Neural progenitor cell (in vitro differentiated cells): ENCODE measurements around the gene EDEM3. TPM values are rescaled to one million over a fixed set of nuclear protein-coding genes. Genes with fewer than 3 reads are reported as not detected.

ENCODE experiments used
- DNase-seq: peaks from one replicate; pipeline ENCODE4 v3.0.0-alpha.2; 2016; ENCODE audit warnings: low spot score
- H2AFZ ChIP-seq: fragments of 200-600 bp; sonication (generic); replicated peaks from 2 replicates; pipeline ENCODE4 v1.6.1; 2016; ENCODE audit warnings: antibody characterized with exemption
- H3F3A ChIP-seq: fragments of 200-600 bp; sonication (generic); 2 replicates; pipeline ENCODE4 v1.6.1; 2016; ENCODE audit warnings: antibody characterized with exemption, low read depth
- H3K27ac ChIP-seq: fragments of 200-600 bp; sonication (generic); 2 replicates; pipeline ENCODE4 v1.5.1; 2016; ENCODE audit warnings: mild to moderate bottlenecking
- H3K27me3 ChIP-seq: fragments of 200-600 bp; sonication (generic); 2 replicates; pipeline ENCODE4 v1.6.1; 2016; ENCODE audit warnings: mild to moderate bottlenecking, moderate library complexity
- H3K36me3 ChIP-seq: fragments of 200-600 bp; sonication (generic); 2 replicates; pipeline ENCODE4 v1.5.1; 2016
- H3K4me1 ChIP-seq: fragments of 200-600 bp; sonication (generic); 2 replicates; pipeline ENCODE4 v1.6.1; 2016; ENCODE audit warnings: mixed run types
- H3K4me2 ChIP-seq: fragments of 200-600 bp; sonication (generic); 2 replicates; pipeline ENCODE4 v1.6.1; 2016
- H3K4me3 ChIP-seq: fragments of 200-600 bp; sonication (generic); 2 replicates; pipeline ENCODE4 v1.5.1; 2016
- H3K79me2 ChIP-seq: fragments of 200-600 bp; sonication (generic); 2 replicates; pipeline ENCODE4 v1.6.1; 2016; ENCODE audit warnings: low read depth
- H3K9ac ChIP-seq: fragments of 200-600 bp; sonication (generic); 2 replicates; pipeline ENCODE4 v1.6.1; 2016
- H3K9me3 ChIP-seq: fragments of 200-600 bp; sonication (generic); 2 replicates; pipeline ENCODE4 v1.5.1; 2016; ENCODE audit warnings: low read depth
- H4K20me1 ChIP-seq: fragments of 200-600 bp; sonication (generic); 2 replicates; pipeline ENCODE4 v1.6.1; 2016; ENCODE audit warnings: low read depth
- H3K27ac Mint-ChIP-seq: 3 replicates; pipeline ENCODE4 v1.8.0; 2021; ENCODE audit warnings: mixed read lengths
- H3K27me3 Mint-ChIP-seq: 2 replicates; pipeline ENCODE4 v1.8.0; 2022; ENCODE audit warnings: low read depth, mild to moderate bottlenecking, inconsistent platforms, moderate library complexity, mixed read lengths; ENCODE audit not compliant: insufficient read depth
- H3K36me3 Mint-ChIP-seq: 3 replicates; pipeline ENCODE4 v1.8.0; 2021; ENCODE audit warnings: mixed read lengths
- H3K4me1 Mint-ChIP-seq: 3 replicates; pipeline ENCODE4 v1.8.0; 2021; ENCODE audit warnings: mixed read lengths
- H3K4me3 Mint-ChIP-seq: 3 replicates; pipeline ENCODE4 v1.8.0; 2021; ENCODE audit warnings: mild to moderate bottlenecking, moderate library complexity, mixed read lengths
- H3K9me3 Mint-ChIP-seq: 3 replicates; pipeline ENCODE4 v1.8.0; 2020; ENCODE audit warnings: mixed read lengths
- EZH2 ChIP-seq: fragments of 200-600 bp; sonication (generic); IDR thresholded peaks from 2 replicates; pipeline ENCODE4 v1.6.1; 2017; ENCODE audit warnings: antibody characterized with exemption, mild to moderate bottlenecking, moderate library complexity
- EZH2phosphoT487 ChIP-seq: fragments of 200-600 bp; sonication (generic); IDR thresholded peaks from 2 replicates; pipeline ENCODE4 v1.6.1; 2017; ENCODE audit warnings: antibody characterized with exemption
- total RNA-seq: library from RNA; depleted of rRNA; stranded (reverse); fragments of >200 nt; gene quantifications from 2 replicates; pipeline ENCODE4 v1.2.3, GENCODE V29; 2015; ENCODE audit warnings: low replicate concordance
- TF ChIP-seq, protein P1 (sequence below): fragments of 200-600 bp; sonication (generic); IDR thresholded peaks from 2 replicates; pipeline ENCODE4 v1.5.1; 2017; ENCODE audit warnings: antibody characterized with exemption, mild to moderate bottlenecking

The EDEM3 gene
- total RNA-seq, 1 donor from 2014 or later, result 32.9 TPM

DNA sequence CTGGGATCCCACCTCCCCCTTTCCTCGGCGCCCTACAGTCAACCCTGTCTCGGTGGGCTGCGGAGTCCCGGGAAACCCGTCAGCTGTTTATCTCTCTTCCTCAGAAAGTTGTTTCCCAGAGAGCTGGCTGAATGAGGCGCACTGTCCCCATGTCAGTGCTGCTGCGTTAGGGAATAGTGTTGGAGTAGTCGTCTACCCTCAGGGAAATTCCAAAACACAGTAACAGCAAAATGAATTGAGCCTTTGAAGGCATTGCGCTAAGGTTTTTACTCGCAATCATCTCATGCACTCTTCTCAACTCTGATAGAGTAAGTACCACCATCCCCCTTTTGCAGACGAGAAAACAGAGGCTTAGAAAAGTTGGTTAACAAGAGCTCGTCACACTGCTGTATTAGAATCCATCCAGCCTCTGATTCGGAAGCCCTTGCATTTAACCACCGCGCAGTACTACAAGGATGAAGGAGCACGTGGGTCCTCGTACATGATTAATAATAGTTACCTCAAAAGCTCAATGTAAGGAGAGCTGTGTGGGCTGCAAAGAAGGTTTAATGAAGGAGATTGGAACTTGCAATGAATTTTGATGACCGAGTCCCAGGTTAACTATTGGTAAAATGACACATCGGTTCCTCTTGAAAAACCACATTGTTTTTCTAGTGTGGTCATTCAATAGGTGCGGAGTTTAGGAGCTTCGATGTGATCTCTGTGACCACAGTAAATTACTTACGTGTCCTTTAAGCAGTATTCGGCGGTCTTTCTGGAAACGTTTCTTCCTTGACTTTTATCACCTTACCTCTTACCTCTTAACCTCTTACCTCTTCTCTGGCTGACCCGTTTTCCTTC, 788 bp upstream of the EDEM3 start:
- H3K27me3 ChIP-seq, result peaks cover 16% of the 10 kb centered on the region
- Mint-ChIP-seq H3K27ac (no peak overlapping the region), H3K27me3 (peaks cover 4% of the 10 kb centered on the region), H3K4me3 (peak overlapping the region; percentile 92), H3K9me3 (no peaks in the 10 kb centered on the region), H3K36me3 (no peaks in the 10 kb centered on the region), H3K4me1 (peaks cover 20% of the 10 kb centered on the region)
- H3K4me3 ChIP-seq, result peak overlapping the region; percentile 82
- H2AFZ ChIP-seq, result peak overlapping the region; percentile 89
- peak; percentile 24 for DNase-seq
- H3K4me1 ChIP-seq, result peaks cover 14% of the 10 kb centered on the region
- TF ChIP-seq EZH2phosphoT487, result peak; percentile 46
- TF ChIP-seq, protein P1, sequence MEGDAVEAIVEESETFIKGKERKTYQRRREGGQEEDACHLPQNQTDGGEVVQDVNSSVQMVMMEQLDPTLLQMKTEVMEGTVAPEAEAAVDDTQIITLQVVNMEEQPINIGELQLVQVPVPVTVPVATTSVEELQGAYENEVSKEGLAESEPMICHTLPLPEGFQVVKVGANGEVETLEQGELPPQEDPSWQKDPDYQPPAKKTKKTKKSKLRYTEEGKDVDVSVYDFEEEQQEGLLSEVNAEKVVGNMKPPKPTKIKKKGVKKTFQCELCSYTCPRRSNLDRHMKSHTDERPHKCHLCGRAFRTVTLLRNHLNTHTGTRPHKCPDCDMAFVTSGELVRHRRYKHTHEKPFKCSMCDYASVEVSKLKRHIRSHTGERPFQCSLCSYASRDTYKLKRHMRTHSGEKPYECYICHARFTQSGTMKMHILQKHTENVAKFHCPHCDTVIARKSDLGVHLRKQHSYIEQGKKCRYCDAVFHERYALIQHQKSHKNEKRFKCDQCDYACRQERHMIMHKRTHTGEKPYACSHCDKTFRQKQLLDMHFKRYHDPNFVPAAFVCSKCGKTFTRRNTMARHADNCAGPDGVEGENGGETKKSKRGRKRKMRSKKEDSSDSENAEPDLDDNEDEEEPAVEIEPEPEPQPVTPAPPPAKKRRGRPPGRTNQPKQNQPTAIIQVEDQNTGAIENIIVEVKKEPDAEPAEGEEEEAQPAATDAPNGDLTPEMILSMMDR, result no peak
- H3F3A ChIP-seq, result peaks cover 11% of the 10 kb centered on the region
- H3K4me2 ChIP-seq, result peak overlapping the region; percentile 80
- H4K20me1 ChIP-seq, result peaks cover 13% of the 10 kb centered on the region
- H3K9me3 ChIP-seq, result no peaks in the 10 kb centered on the region
- H3K36me3 ChIP-seq, result no peaks in the 10 kb centered on the region
- peaks cover 17% of the 10 kb centered on the region for H3K79me2 ChIP-seq
- H3K9ac ChIP-seq, result no peak overlapping the region
- no peak overlapping the region for H3K27ac ChIP-seq

DNA sequence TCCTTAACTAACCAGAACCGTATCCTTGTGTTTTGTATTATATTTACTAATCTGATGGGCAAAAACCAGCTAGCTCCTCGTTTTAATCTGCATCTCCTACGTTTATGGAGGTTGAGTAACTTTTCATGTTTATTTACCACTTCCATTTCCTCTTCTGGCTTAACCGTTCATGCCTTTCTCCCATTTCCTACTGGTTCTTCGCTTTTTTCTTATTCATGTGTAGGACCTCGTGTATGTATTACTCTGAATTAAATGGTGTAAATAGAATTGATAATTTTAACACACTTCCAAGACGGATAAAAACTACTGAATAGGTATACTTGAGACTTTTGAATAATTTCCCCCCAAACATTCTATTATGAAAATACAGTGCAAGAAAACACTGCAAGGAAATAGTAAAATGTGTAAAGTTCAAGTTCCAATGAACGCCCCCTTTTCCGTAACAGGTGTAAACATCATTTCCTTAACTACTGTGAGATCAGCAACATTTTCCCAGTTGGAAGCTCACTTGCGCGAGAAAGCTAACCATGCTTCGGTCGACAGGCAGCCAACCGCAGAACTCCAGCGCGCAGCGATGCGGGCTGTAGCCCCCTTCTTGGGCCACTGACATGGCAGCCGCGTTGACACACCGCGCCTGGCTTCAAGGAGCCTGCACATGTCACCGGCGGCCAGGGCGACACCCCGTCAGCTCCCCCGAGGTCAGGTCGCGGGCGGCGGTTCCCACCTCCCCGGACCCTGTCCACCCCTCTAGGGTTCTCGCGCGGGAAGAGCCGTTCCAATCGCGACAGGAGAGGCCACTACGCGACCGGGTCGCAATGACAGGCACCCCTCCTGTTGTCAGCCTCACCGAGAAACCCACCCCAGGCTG, 816 bp downstream of the EDEM3 start:
- Histone ChIP-seq H3K27ac (no peak overlapping the region), H2AFZ (peak overlapping the region; percentile 92), H3K4me2 (peak overlapping the region; percentile 90), H3F3A (peaks cover 11% of the 10 kb centered on the region), H3K27me3 (peaks cover 16% of the 10 kb centered on the region), H3K4me1 (peaks cover 14% of the 10 kb centered on the region), H3K9ac (peak overlapping the region; percentile 23), H3K79me2 (peaks cover 17% of the 10 kb centered on the region), H3K4me3 (peak overlapping the region; percentile 82), H4K20me1 (peaks cover 13% of the 10 kb centered on the region), H3K36me3 (no peaks in the 10 kb centered on the region), H3K9me3 (no peaks in the 10 kb centered on the region)
- H3K4me1 Mint-ChIP-seq, result peaks cover 20% of the 10 kb centered on the region
- H3K27ac Mint-ChIP-seq, result no peak overlapping the region
- DNase-seq, result peak; percentile 79
- H3K9me3 Mint-ChIP-seq, result no peaks in the 10 kb centered on the region
- H3K36me3 Mint-ChIP-seq, result no peaks in the 10 kb centered on the region
- peak overlapping the region; percentile 92 for H3K4me3 Mint-ChIP-seq
- peaks cover 4% of the 10 kb centered on the region for H3K27me3 Mint-ChIP-seq
- TF ChIP-seq EZH2phosphoT487, result no peak
- TF ChIP-seq, protein P1, result no peak
- TF ChIP-seq EZH2, result no peak

DNA sequence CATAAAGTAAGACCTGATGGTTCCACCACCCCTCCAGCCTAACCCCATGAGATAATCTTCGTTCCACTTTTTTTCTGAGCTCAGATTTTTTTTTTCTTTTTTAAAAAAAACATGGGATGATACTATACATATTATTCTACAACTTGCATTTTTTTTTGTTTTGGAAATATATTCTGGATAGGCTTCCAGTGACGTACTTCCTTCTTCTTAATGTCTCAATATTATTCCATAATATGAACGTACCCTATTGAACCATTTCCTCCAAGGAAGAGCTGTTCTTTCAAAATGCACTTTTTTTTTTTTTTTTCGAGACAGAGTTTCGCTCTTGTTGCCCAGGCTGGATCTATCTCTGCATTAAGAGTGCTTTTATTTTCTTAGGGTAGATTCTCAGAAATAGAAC, 1.5 kb downstream of the EDEM3 start:
- Histone ChIP-seq H3K4me2 (peak overlapping the region; percentile 90), H3K9ac (no peak overlapping the region), H3K27ac (no peak overlapping the region), H3K27me3 (peaks cover 16% of the 10 kb centered on the region), H3K4me1 (peaks cover 14% of the 10 kb centered on the region), H3K4me3 (peak overlapping the region; percentile 82), H3F3A (peaks cover 11% of the 10 kb centered on the region), H3K9me3 (no peaks in the 10 kb centered on the region), H2AFZ (no peak overlapping the region), H3K36me3 (no peaks in the 10 kb centered on the region), H3K79me2 (peaks cover 17% of the 10 kb centered on the region), H4K20me1 (peaks cover 13% of the 10 kb centered on the region)
- no peaks in the 10 kb centered on the region for H3K36me3 Mint-ChIP-seq
- TF ChIP-seq EZH2phosphoT487 (no peak), EZH2 (no peak)
- TF ChIP-seq, protein P1, result no peak
- H3K4me1 Mint-ChIP-seq, result peaks cover 20% of the 10 kb centered on the region
- no peak overlapping the region for H3K27ac Mint-ChIP-seq
- H3K27me3 Mint-ChIP-seq, result peaks cover 4% of the 10 kb centered on the region
- peak overlapping the region; percentile 92 for H3K4me3 Mint-ChIP-seq
- no peak for DNase-seq
- no peaks in the 10 kb centered on the region for H3K9me3 Mint-ChIP-seq
